B cell (primary cell): ENCODE results near the gene TRAPPC2. TPM values are rescaled to one million over a fixed set of nuclear protein-coding genes. Genes with fewer than 3 reads are reported as not detected.

ENCODE experiments used
- ATAC-seq: fragments of 200-7000 bp; cut with Tn5 transposase; one replicate; pipeline ENCODE4 v1.10.0; 2021; ENCODE audit warnings: low read depth, mild to moderate bottlenecking, moderate number of reproducible peaks, moderate library complexity
- CTCF ChIA-PET: fragments of 350-600 bp; sonication (Branson Sonifier 250); formaldehyde crosslinking; loops from one replicate; lab custom pipeline; 2021; ENCODE audit warnings: antibody characterized with exemption, inconsistent platforms; lab: Charles Lee
- POLR2A ChIA-PET: fragments of 350-600 bp; sonication (Branson Sonifier 250); formaldehyde crosslinking; loops from one replicate; lab custom pipeline; 2021; ENCODE audit warnings: antibody characterized with exemption; lab: Charles Lee
- DNase-seq: peaks from one replicate; pipeline ENCODE4 v3.0.0; 2013
- H2AFZ ChIP-seq: 2 replicates; pipeline ENCODE4 v1.6.1; 2012; ENCODE audit warnings: mild to moderate bottlenecking, low read depth, low read length; ENCODE audit not compliant: insufficient read depth, poor library complexity, severe bottlenecking
- H3K27ac ChIP-seq, 2 donors: 1 replicate in 1 of 2; 2 replicates in 1 of 2; pipeline ENCODE4 v1.5.1; 2012 to 2013; ENCODE audit warnings: low read length in 2 of 2, mild to moderate bottlenecking in 2 of 2, moderate library complexity in 1 of 2
- H3K27me3 ChIP-seq, 4 experiments: fragments of 200-600 bp in 1 of 4; sonication (generic) in 1 of 4; replicated peaks in 1 of 4; 1 replicate in 2 of 4; 2 replicates in 2 of 4; pipeline versions ENCODE4 v1.6.1 to v1.7.0; 2013 to 2016; ENCODE audit warnings: low read length in 3 of 4, mild to moderate bottlenecking in 2 of 4, mixed read lengths in 1 of 4, moderate library complexity in 1 of 4; ENCODE audit not compliant: insufficient read depth in 4 of 4, control insufficient read depth in 3 of 4; ENCODE audit errors: control extremely low read depth in 1 of 4
- H3K36me3 ChIP-seq, 2 experiments: replicated peaks in 1 of 2; 1 replicate in 1 of 2; 2 replicates in 1 of 2; pipeline versions ENCODE4 v1.6.1 to v1.7.1; 2013; ENCODE audit warnings: low read length in 1 of 2; ENCODE audit not compliant: insufficient read depth in 2 of 2, control insufficient read depth in 1 of 2; ENCODE audit errors: control extremely low read depth in 1 of 2, extremely low read depth in 1 of 2
- H3K4me1 ChIP-seq, 2 donors: fragments of 200-600 bp in 1 of 2; sonication (generic) in 1 of 2; 1 replicate in 1 of 2; 2 replicates in 1 of 2; pipeline versions ENCODE4 v1.5.1 to v1.6.1; 2013 to 2017; ENCODE audit warnings: low read length in 2 of 2; ENCODE audit not compliant: control insufficient read depth in 2 of 2, insufficient read depth in 2 of 2
- H3K4me2 ChIP-seq: replicated peaks from 2 replicates; pipeline ENCODE3; 2012; ENCODE audit warnings: mild to moderate bottlenecking, low read depth, low read length; ENCODE audit not compliant: poor library complexity, severe bottlenecking
- H3K4me3 ChIP-seq, 5 experiments: fragments of 200-600 bp in 1 of 5; sonication (generic) in 1 of 5; 1 replicate in 3 of 5; 2 replicates in 2 of 5; pipeline versions ENCODE4 v1.5.1 to v1.7.0; 2011 to 2016; ENCODE audit warnings: low read length in 4 of 5, mild to moderate bottlenecking in 4 of 5, low read depth in 2 of 5, control low read depth in 1 of 5, moderate library complexity in 1 of 5; ENCODE audit not compliant: insufficient read depth in 1 of 5; ENCODE audit errors: control extremely low read depth in 1 of 5, extremely low read depth in 1 of 5
- H3K79me2 ChIP-seq: fragments of 200-600 bp; sonication (generic); one replicate; pipeline ENCODE4 v1.6.0; 2016; ENCODE audit warnings: low read length; ENCODE audit not compliant: control insufficient read depth, insufficient read depth
- H3K9ac ChIP-seq: fragments of 200-600 bp; sonication (generic); 2 replicates; pipeline ENCODE4 v1.6.1; 2017; ENCODE audit warnings: mild to moderate bottlenecking, low read length, moderate library complexity
- H3K9me3 ChIP-seq, 3 donors: one replicate each; pipeline versions ENCODE4 v1.6.1 to v1.7.1; 2013; ENCODE audit warnings: low read length in 2 of 3; ENCODE audit not compliant: control insufficient read depth in 2 of 3, insufficient read depth in 1 of 3; ENCODE audit errors: control extremely low read depth in 1 of 3
- H4K20me1 ChIP-seq: 2 replicates; pipeline ENCODE4 v1.6.0; 2012; ENCODE audit warnings: mild to moderate bottlenecking, low read length; ENCODE audit not compliant: insufficient read depth, control insufficient read depth, poor library complexity, severe bottlenecking
- H3K27ac Mint-ChIP-seq: one replicate; pipeline ENCODE4 v1.8.0; 2021; ENCODE audit warnings: mixed read lengths
- H3K27me3 Mint-ChIP-seq: one replicate; pipeline ENCODE4 v1.8.0; 2021; ENCODE audit warnings: mixed read lengths
- H3K4me1 Mint-ChIP-seq: one replicate; pipeline ENCODE4 v1.8.0; 2021; ENCODE audit warnings: mixed read lengths
- H3K4me3 Mint-ChIP-seq: one replicate; pipeline ENCODE4 v1.8.0; 2021; ENCODE audit warnings: mixed read lengths
- H3K9me3 Mint-ChIP-seq: one replicate; pipeline ENCODE4 v1.8.0; 2022; ENCODE audit warnings: mixed read lengths; ENCODE audit not compliant: insufficient read depth
- CTCF ChIP-seq: fragments of 200-600 bp; IDR thresholded peaks from one replicate; pipeline ENCODE4 v1.8.0; 2022; ENCODE audit warnings: antibody characterized with exemption, mild to moderate bottlenecking
- EZH2 ChIP-seq: IDR thresholded peaks from 2 replicates; pipeline ENCODE4 v1.6.1; 2012; ENCODE audit warnings: borderline replicate concordance, low read depth, mild to moderate bottlenecking, moderate library complexity, low read length; ENCODE audit not compliant: insufficient read depth, poor library complexity, severe bottlenecking
- WGBS: methylation state at CpG from one replicate; pipeline ENCODE4 v1.1.5; 2013; ENCODE audit warnings: missing lambda C conversion rate; ENCODE audit not compliant: insufficient coverage; 5-methylcytosine and 5-hydroxymethylcytosine counted together
- intact Hi-C: fragments of 100-400 bp; cut with micrococcal nuclease; formaldehyde crosslinking; loops from one replicate; pipeline ENCODE4 v1.10.0; 2022
- polyA plus RNA-seq: library from polyadenylated mRNA; depleted of rRNA; stranded (reverse); fragments of >200 nt; gene quantifications from 2 replicates; pipeline ENCODE4 v1.2.3, GENCODE V29; 2012
- total RNA-seq, 2 donors: library from RNA; stranded (reverse); fragments of 120-200 nt in 1 of 2; gene quantifications; 1 replicate in 1 of 2; 2 replicates in 1 of 2; pipeline versions ENCODE4 v1.2.3 to v1.2.4, GENCODE V29; 2013 to 2022

TRAPPC2 gene
- total and polyA plus RNA-seq, 2 donors (not counting 1 experiment from before 2014, with no cell fraction given): 27.0 to 28.0 TPM

GRCh38 chrX:13699183-13699826, 35.1 kb downstream of the TRAPPC2 start:
- H2AFZ ChIP-seq: no peak overlapping the region
- intact Hi-C loops: loop anchor here (2.0 kb wide), 1 partner anchor 33 kb away; no protein-coding TSS in a partner anchor
- peak; percentile 40 for ATAC-seq
- H3K9me3 ChIP-seq: no peaks in the 10 kb centered on the region
- Mint-ChIP-seq H3K27me3 (no peaks in the 10 kb centered on the region), H3K9me3 (no peaks in the 10 kb centered on the region), H3K27ac (peak overlapping the region; percentile 86), H3K4me3 (peak overlapping the region; percentile 70), H3K4me1 (peaks cover 75% of the 10 kb centered on the region)
- ChIA-PET POLR2A (no interaction called here), CTCF (interaction anchor here (0.7 to 2.1 kb wide), 4 partner anchors 12 to 53 kb away, joined by 3 to 14 read pairs (median 6); partner anchors contain the start of genes OFD1 and TRAPPC2)
- H4K20me1 ChIP-seq: peaks cover 28% of the 10 kb centered on the region
- WGBS: 77% methylated on average over 3 of the region's 7 CpGs
- H3K27ac ChIP-seq: peak overlapping the region in 1 of 2 donors; percentile 10
- peak overlapping the region; percentile 62 for H3K4me2 ChIP-seq
- DNase-seq: peak; percentile 17
- H3K79me2 ChIP-seq: peaks cover 85% of the 10 kb centered on the region
- no peak for TF ChIP-seq EZH2
- no peak for TF ChIP-seq CTCF
- peak overlapping the region in 1 of 5 experiments; percentile 11 for H3K4me3 ChIP-seq
- H3K4me1 ChIP-seq: peaks cover 49 to 67% of the 10 kb centered on the region in 2 donors
- peaks cover 0 to 2% of the 10 kb centered on the region in 2 experiments for H3K36me3 ChIP-seq
- H3K27me3 ChIP-seq: no peaks in the 10 kb centered on the region
- H3K9ac ChIP-seq: peak overlapping the region; percentile 31

GRCh38 chrX:13698432-13698831, 36.0 kb downstream of the TRAPPC2 start:
- WGBS: no CpG with 5 or more reads among the region's 1 CpG
- H2AFZ ChIP-seq: no peak overlapping the region
- H3K9me3 ChIP-seq: no peaks in the 10 kb centered on the region
- H3K36me3 ChIP-seq: no peaks in the 10 kb centered on the region
- ChIA-PET POLR2A (interaction anchor here (1.3 kb wide), 1 partner anchor 36 kb away, joined by 6 read pairs; the partner anchor contains the start of genes OFD1 and TRAPPC2), CTCF (interaction anchor here (0.8 to 2.1 kb wide), 6 partner anchors 10 to 49 kb away, joined by 3 to 14 read pairs (median 4); partner anchors contain the start of genes OFD1, RAB9A and TRAPPC2)
- peaks cover 28% of the 10 kb centered on the region for H4K20me1 ChIP-seq
- Mint-ChIP-seq H3K4me3 (no peak overlapping the region), H3K27me3 (no peaks in the 10 kb centered on the region), H3K4me1 (peaks cover 76% of the 10 kb centered on the region), H3K9me3 (no peaks in the 10 kb centered on the region), H3K27ac (no peak overlapping the region)
- peak overlapping the region in 1 of 5 experiments; percentile 1 for H3K4me3 ChIP-seq
- H3K79me2 ChIP-seq: peaks cover 79% of the 10 kb centered on the region
- peak overlapping the region; percentile 62 for H3K4me2 ChIP-seq
- DNase-seq (no peak), ATAC-seq (no peak)
- H3K27ac ChIP-seq: no peak overlapping the region
- TF ChIP-seq EZH2 (no peak), CTCF (no peak)
- H3K27me3 ChIP-seq: no peaks in the 10 kb centered on the region
- peaks cover 56 to 75% of the 10 kb centered on the region in 2 donors for H3K4me1 ChIP-seq
- peak overlapping the region; percentile 31 for H3K9ac ChIP-seq
- intact Hi-C loops: loop anchor here (2.0 kb wide), 1 partner anchor 34 kb away; no protein-coding TSS in a partner anchor
